HG02798 (cell line): ENCODE measurements around the gene B3GAT2.

ENCODE experiments used
- ATAC-seq: cut with Tn5 transposase; IDR thresholded peaks from one replicate; pipeline ENCODE4 v1.9.1; 2021; ENCODE audit warnings: mild to moderate bottlenecking; ENCODE audit not compliant: unreplicated experiment, poor library complexity

B3GAT2 gene

GRCh38 chr6:70846207-70846835 lies 110.5 kb downstream of the B3GAT2 start:
- no peak for ATAC-seq

GRCh38 chr6:70844301-70844700 lies 112.6 kb downstream of the B3GAT2 start:
- no peak for ATAC-seq

- no peak for ATAC-seq
Measured at GRCh38 chr6:70843328-70843918, 113.4 kb downstream of the B3GAT2 start.

- ATAC-seq: no peak
Measured at GRCh38 chr6:70842541-70842940, 114.3 kb downstream of the B3GAT2 start.

GRCh38 chr6:70841112-70841511 lies 115.7 kb downstream of the B3GAT2 start:
- no peak for ATAC-seq

GRCh38 chr6:70839286-70840266 lies 117.3 kb downstream of the B3GAT2 start:
- ATAC-seq: no peak

- ATAC-seq: no peak
Measured at GRCh38 chr6:70838907-70839285, 118.0 kb downstream of the B3GAT2 start.

- no peak for ATAC-seq
Measured at GRCh38 chr6:70834520-70834919, 122.3 kb downstream of the B3GAT2 start.

GRCh38 chr6:70831427-70831826 lies 125.4 kb downstream of the B3GAT2 start:
- no peak for ATAC-seq

GRCh38 chr6:70823651-70824050 lies 133.2 kb downstream of the B3GAT2 start:
- ATAC-seq: no peak

GRCh38 chr6:70821751-70822150 lies 135.1 kb downstream of the B3GAT2 start:
- ATAC-seq: no peak

GRCh38 chr6:70820778-70821177 lies 136.1 kb downstream of the B3GAT2 start:
- no peak for ATAC-seq

- no peak for ATAC-seq
Measured at GRCh38 chr6:70819646-70820045, 137.2 kb downstream of the B3GAT2 start.

- ATAC-seq: no peak
Measured at GRCh38 chr6:70813885-70814284, 143.0 kb downstream of the B3GAT2 start.

GRCh38 chr6:70811788-70812187 lies 145.1 kb downstream of the B3GAT2 start:
- ATAC-seq: no peak
